ENCODE results near the gene SEMA4F. TPM values are rescaled to one million over a fixed set of nuclear protein-coding genes. Genes with fewer than 3 reads are reported as not detected.

SEMA4F gene
- total RNA-seq, 2 experiments from 2014 or later, result 2.3 to 3.3 TPM

DNA sequence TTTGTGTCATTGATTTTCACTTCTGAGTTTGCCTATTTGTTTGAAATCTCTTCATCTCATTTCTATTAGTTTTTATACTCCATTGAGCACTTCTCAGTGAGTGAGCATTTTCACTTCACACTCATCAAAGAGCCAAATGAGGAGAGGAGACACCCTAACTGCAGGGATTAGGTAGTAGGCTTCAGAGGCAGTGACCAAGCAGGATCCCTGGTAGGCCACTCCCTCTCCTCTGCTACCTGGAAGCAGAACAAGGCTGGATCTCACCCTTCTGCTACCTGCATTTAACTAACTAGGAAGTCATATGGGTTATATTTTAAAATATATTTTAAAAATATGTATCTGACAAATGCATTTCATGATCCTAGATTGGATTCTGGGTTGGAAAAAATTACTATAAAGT lies 52.7 kb downstream of the SEMA4F start:
- Histone ChIP-seq H3K9me2 (ENCODE audit: insufficient read depth, low read length) (no peaks in the 10 kb centered on the region), H3K9me3 (ENCODE audit: low read length) (no peaks in the 10 kb centered on the region), H3K27ac (ENCODE audit: low read depth, low read length, poor library complexity, severe bottlenecking) (no peak overlapping the region), H2AFZ (ENCODE audit: low read length) (no peak overlapping the region), H4K20me1 (ENCODE audit: insufficient read depth, low read length) (no peaks in the 10 kb centered on the region), H3K4me2 (ENCODE audit: low read length) (no peak overlapping the region), H3K79me2 (ENCODE audit: insufficient read depth, low read depth, low read length) (no peaks in the 10 kb centered on the region), H3K4me3 (ENCODE audit: low read depth, low read length, poor library complexity, severe bottlenecking) (no peak overlapping the region), H3K36me3 (ENCODE audit: insufficient read depth, low read length) (no peaks in the 10 kb centered on the region), H3K4me1 (ENCODE audit: insufficient read depth, low read length, poor library complexity, severe bottlenecking) (no peaks in the 10 kb centered on the region)
- DNase-seq (ENCODE audit: low spot score), result no peak
- ChIA-PET CTCF (ENCODE audit: unreplicated experiment) (no interaction called here), POLR2A (interaction anchor here (0.6 kb wide), 1 partner anchor 261 kb away, joined by 4 read pairs; no protein-coding TSS in a partner anchor)
- intact Hi-C loops (cut with micrococcal nuclease; ENCODE audit: unreplicated experiment), result no loop called here
- BruUV-seq (replicated peaks), result no TSS peak
- TF ChIP-seq EZH2phosphoT487 (IDR thresholded peaks at IDR 0.05; ENCODE audit: borderline replicate concordance, low read depth, low read length), result no peak
- no peak for TF ChIP-seq CTCF (conservative IDR thresholded peaks at IDR 0.05; ENCODE audit: low read length)

DNA sequence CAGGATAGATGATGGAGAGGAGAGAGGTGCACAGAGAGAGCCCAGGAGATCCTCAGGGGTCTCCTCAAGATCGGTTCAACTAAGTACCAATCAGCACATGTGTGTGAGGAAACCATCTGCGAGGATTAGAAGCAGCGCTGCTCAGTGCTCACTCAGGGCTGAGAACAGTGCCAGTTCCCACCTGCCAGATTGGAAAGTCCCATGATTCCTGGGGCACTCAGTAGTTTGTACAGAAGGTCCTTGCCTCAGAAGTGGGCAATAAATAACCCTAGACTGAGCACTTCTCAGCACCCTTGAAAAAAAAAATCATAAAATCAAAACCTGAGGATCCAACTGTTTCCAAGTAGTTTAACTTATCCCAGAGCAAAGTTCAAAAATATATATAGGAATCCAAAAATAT lies 53.8 kb downstream of the SEMA4F start:
- H3K9me2 ChIP-seq (ENCODE audit: insufficient read depth, low read length), result no peaks in the 10 kb centered on the region
- DNase-seq (ENCODE audit: low spot score), result no peak
- no peak overlapping the region for H3K4me3 ChIP-seq (ENCODE audit: low read depth, low read length, poor library complexity, severe bottlenecking)
- CTCF ChIA-PET (ENCODE audit: unreplicated experiment), result no interaction called here
- intact Hi-C loops (cut with micrococcal nuclease; ENCODE audit: unreplicated experiment), result no loop called here
- no peak overlapping the region for H3K27ac ChIP-seq (ENCODE audit: low read depth, low read length, poor library complexity, severe bottlenecking)
- no peak overlapping the region for H3K4me2 ChIP-seq (ENCODE audit: low read length)
- H3K36me3 ChIP-seq (ENCODE audit: insufficient read depth, low read length), result no peaks in the 10 kb centered on the region
- H4K20me1 ChIP-seq (ENCODE audit: insufficient read depth, low read length), result no peaks in the 10 kb centered on the region
- no peak overlapping the region for H2AFZ ChIP-seq (ENCODE audit: low read length)
- no TSS peak for BruUV-seq (replicated peaks)
- POLR2A ChIA-PET, result no interaction called here
- no peaks in the 10 kb centered on the region for H3K9me3 ChIP-seq (ENCODE audit: low read length)
- H3K79me2 ChIP-seq (ENCODE audit: insufficient read depth, low read depth, low read length), result no peaks in the 10 kb centered on the region
- no peaks in the 10 kb centered on the region for H3K4me1 ChIP-seq (ENCODE audit: insufficient read depth, low read length, poor library complexity, severe bottlenecking)
- no peak for TF ChIP-seq EZH2phosphoT487 (IDR thresholded peaks at IDR 0.05; ENCODE audit: borderline replicate concordance, low read depth, low read length)
- no peak for TF ChIP-seq CTCF (conservative IDR thresholded peaks at IDR 0.05; ENCODE audit: low read length)

- no peaks in the 10 kb centered on the region for H3K4me1 ChIP-seq (ENCODE audit: insufficient read depth, low read length, poor library complexity, severe bottlenecking)
- intact Hi-C loops (cut with micrococcal nuclease; ENCODE audit: unreplicated experiment), result no loop called here
- H3K36me3 ChIP-seq (ENCODE audit: insufficient read depth, low read length), result no peaks in the 10 kb centered on the region
- TF ChIP-seq EZH2phosphoT487 (IDR thresholded peaks at IDR 0.05; ENCODE audit: borderline replicate concordance, low read depth, low read length), result no peak
- no peak for TF ChIP-seq CTCF (conservative IDR thresholded peaks at IDR 0.05; ENCODE audit: low read length)
- no peak overlapping the region for H3K4me2 ChIP-seq (ENCODE audit: low read length)
- CTCF ChIA-PET (ENCODE audit: unreplicated experiment), result no interaction called here
- H2AFZ ChIP-seq (ENCODE audit: low read length), result no peak overlapping the region
- BruUV-seq (replicated peaks), result no TSS peak
- no peak overlapping the region for H3K4me3 ChIP-seq (ENCODE audit: low read depth, low read length, poor library complexity, severe bottlenecking)
- POLR2A ChIA-PET, result no interaction called here
- H3K9me2 ChIP-seq (ENCODE audit: insufficient read depth, low read length), result no peaks in the 10 kb centered on the region
- DNase-seq (ENCODE audit: low spot score), result no peak
- no peaks in the 10 kb centered on the region for H3K79me2 ChIP-seq (ENCODE audit: insufficient read depth, low read depth, low read length)
- H3K9me3 ChIP-seq (ENCODE audit: low read length), result no peaks in the 10 kb centered on the region
- no peaks in the 10 kb centered on the region for H4K20me1 ChIP-seq (ENCODE audit: insufficient read depth, low read length)
- no peak overlapping the region for H3K27ac ChIP-seq (ENCODE audit: low read depth, low read length, poor library complexity, severe bottlenecking)
Observed at GRCh38 chr2:74708296-74708695, 54.2 kb downstream of the SEMA4F start.
